MG63 (cell line): ENCODE data around the gene TTC33. TPM values are rescaled to one million over a fixed set of nuclear protein-coding genes. Genes with fewer than 3 reads are reported as not detected.
"Not testable (repeated sequence)": the region's sequence is repeated elsewhere in the genome, so short reads cannot be mapped to it uniquely, and the experiment has no call there.

ENCODE experiments used
- DNase-seq: peaks from one replicate; pipeline ENCODE4 v3.0.0-alpha.2; 2020
- H3K27me3 ChIP-seq: fragments of 250-450 bp; sonication (Bioruptor Pico); 2 replicates; pipeline ENCODE4 v1.5.1; 2020; ENCODE audit warnings: mild to moderate bottlenecking, moderate library complexity
- H3K36me3 ChIP-seq: fragments of 250-450 bp; sonication (Bioruptor Pico); 2 replicates; pipeline ENCODE4 v1.5.1; 2020; ENCODE audit warnings: mild to moderate bottlenecking, moderate library complexity
- H3K4me3 ChIP-seq: fragments of 250-450 bp; sonication (Bioruptor Pico); 2 replicates; pipeline ENCODE4 v1.5.1; 2020; ENCODE audit warnings: mild to moderate bottlenecking, moderate library complexity
- H3K9me3 ChIP-seq: fragments of 250-450 bp; sonication (Bioruptor Pico); 2 replicates; pipeline ENCODE4 v1.5.1; 2020; ENCODE audit warnings: mild to moderate bottlenecking, moderate library complexity
- total RNA-seq: library from RNA; depleted of rRNA; stranded (reverse); fragments of >200 nt; shearing (Covaris generic); gene quantifications from 2 replicates; pipeline ENCODE4 v1.2.3, GENCODE V29; 2014; ENCODE audit warnings: low replicate concordance

TTC33 gene
- total RNA-seq, 1 experiment from 2014 or later: 16.3 TPM

- H3K4me3 ChIP-seq: no peak overlapping the region
- H3K36me3 ChIP-seq: no peaks in the 10 kb centered on the region
- DNase-seq: peak; percentile 41
- H3K27me3 ChIP-seq: 0 out of 2 replicates have a peak, but pooled peaks cover 3% of the 10 kb centered on the region
- H3K9me3 ChIP-seq: 0 out of 2 replicates have a peak, but pooled peaks cover 2% of the 10 kb centered on the region
Measured at GRCh38 chr5:40654377-40654991, 101.3 kb downstream of the TTC33 start.

DNA sequence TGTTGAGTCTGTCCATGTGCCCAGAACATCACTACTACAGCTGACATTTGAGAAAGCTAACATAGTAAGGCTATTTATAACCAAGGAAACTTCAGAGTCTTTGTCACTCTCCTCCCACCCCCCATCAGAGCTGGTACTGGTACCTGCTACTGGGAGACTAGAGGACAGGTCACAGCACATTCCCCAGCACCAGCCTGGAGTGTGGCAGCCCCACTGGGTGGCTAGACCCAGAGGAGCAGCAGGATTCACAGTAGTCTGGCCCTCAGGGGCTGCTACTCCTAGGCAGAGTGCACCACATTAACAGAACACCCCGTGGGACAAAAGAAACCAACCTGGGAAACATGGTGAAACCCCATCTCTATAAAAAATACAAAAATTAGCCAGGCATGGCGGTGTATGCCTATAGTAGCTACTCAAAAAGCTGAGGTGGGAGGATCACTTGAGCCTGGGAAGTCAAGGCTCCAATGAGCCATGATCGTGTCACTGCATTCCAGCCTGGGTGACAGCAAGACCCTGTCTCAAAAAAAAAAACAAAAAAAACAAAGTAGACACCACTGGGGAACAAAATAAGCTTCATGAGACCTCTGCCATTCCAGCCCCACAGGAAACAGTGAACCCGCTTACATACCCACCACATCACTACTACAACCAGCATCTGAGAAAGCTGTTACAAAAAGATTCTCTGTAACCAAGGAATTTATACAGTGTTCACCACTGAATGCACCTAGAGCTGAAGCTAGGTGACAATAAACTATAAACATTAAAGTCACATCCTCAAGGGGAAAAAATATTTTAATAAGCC, 102.3 kb downstream of the TTC33 start:
- H3K36me3 ChIP-seq: no peaks in the 10 kb centered on the region
- H3K4me3 ChIP-seq: no peak overlapping the region
- H3K9me3 ChIP-seq: 0 out of 2 replicates have a peak, but pooled peaks cover 2% of the 10 kb centered on the region
- 0 out of 2 replicates have a peak, but pooled peaks cover 3% of the 10 kb centered on the region for H3K27me3 ChIP-seq
- DNase-seq: no peak

DNA sequence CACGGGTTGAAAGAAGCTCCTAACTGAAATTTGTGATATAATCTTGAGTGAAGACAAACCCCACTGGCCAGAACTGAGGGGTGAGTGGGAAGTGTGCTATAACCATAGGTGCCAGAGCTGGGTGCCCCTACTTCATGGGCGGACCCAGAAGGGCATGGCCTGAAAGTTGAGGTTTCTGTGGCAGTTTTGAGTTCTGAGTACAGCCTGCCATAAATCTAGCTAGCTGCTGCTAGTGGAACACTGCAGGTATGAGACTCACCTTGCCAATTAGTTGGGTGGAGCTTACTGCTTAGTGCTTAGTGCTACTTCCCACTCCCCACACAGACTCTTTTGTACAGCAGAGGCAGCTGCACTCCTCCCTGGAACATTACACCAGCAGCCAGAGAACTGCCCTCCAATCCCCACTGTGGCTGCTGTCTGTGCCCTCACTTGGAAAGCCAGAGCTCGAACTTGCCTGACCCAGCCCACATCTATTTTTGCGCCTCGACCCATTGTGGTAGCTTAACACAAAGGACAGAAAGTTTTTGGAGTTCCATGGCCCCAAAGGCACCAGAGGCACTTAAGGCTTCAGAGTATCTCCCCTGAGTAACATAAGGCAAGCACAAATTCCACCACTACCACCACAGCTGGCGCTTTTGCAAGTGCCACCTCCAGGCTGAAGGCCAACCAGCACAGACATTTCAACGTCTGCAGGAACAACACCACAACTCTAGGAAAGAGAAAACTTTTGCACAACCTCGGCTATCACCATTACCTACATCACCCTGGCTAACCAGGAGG, 103.1 kb downstream of the TTC33 start:
- Histone ChIP-seq H3K9me3 (0 out of 2 replicates have a peak, but pooled peaks cover 2% of the 10 kb centered on the region), H3K4me3 (no peak overlapping the region), H3K36me3 (no peaks in the 10 kb centered on the region), H3K27me3 (0 out of 2 replicates have a peak, but pooled peaks cover 3% of the 10 kb centered on the region)
- no peak for DNase-seq

- H3K27me3 ChIP-seq: 0 out of 2 replicates have a peak, but pooled peaks cover 3% of the 10 kb centered on the region
- no peak overlapping the region for H3K4me3 ChIP-seq
- H3K9me3 ChIP-seq: 0 out of 2 replicates have a peak, but pooled peaks cover 2% of the 10 kb centered on the region
- DNase-seq: no peak
- no peaks in the 10 kb centered on the region for H3K36me3 ChIP-seq
Measured at GRCh38 chr5:40651201-40651600, 104.6 kb downstream of the TTC33 start.

- no peak for DNase-seq
- Histone ChIP-seq H3K36me3 (no peaks in the 10 kb centered on the region), H3K4me3 (no peak overlapping the region), H3K9me3 (no peaks in the 10 kb centered on the region), H3K27me3 (0 out of 2 replicates have a peak, but pooled peaks cover 3% of the 10 kb centered on the region)
Measured at GRCh38 chr5:40649463-40650030, 106.2 kb downstream of the TTC33 start.

DNA sequence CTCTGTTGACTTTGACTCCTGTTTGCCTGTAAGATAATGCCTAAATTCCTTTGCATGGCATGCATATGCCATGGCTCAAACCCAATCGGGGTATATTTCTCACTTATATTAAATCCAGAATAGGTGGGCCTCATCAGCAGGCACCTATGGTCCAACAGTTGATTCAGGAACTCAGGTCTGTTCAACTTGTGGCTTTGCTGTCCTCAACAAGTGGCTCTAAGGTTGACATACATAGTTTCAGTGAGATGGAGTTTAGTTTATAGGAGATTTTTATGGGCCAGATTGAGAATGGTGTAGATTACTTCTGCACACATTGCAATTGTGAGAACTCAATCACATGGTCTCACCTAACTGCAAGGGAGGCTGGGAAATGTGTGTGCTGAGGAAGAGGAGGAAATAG, 107.6 kb downstream of the TTC33 start:
- 0 out of 2 replicates have a peak, but pooled peaks cover 3% of the 10 kb centered on the region for H3K27me3 ChIP-seq
- H3K9me3 ChIP-seq: no peaks in the 10 kb centered on the region
- no peak for DNase-seq
- H3K36me3 ChIP-seq: no peaks in the 10 kb centered on the region
- no peak overlapping the region for H3K4me3 ChIP-seq

DNA sequence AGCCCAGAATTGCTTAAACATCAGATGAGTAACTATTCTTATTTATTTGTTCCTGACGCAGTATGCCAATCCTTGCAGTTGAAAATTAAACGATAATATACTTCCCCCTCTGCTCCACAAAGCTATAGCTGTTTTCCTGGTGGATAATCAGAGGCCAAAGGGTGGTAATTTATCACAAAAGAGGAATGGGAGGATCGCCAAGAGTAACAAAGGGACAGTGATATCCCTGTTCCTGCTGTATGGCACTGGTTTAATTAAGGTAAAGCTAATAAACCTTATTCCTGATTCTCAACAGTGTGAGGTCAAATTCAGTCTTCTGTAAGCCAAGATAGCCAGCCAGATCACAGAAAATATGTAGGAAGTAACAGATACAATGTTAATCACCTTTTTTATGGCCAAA, 109.5 kb downstream of the TTC33 start:
- H3K36me3 ChIP-seq: no peaks in the 10 kb centered on the region
- no peak for DNase-seq
- no peak overlapping the region for H3K4me3 ChIP-seq
- no peaks in the 10 kb centered on the region for H3K9me3 ChIP-seq
- 0 out of 2 replicates have a peak, but pooled peaks cover 3% of the 10 kb centered on the region for H3K27me3 ChIP-seq

- DNase-seq, H3K27me3 ChIP-seq, H3K4me3 ChIP-seq, H3K9me3 ChIP-seq, H3K36me3 ChIP-seq: not testable (repeated sequence)
Measured at GRCh38 chr5:40639531-40639930, 116.2 kb downstream of the TTC33 start.

DNA sequence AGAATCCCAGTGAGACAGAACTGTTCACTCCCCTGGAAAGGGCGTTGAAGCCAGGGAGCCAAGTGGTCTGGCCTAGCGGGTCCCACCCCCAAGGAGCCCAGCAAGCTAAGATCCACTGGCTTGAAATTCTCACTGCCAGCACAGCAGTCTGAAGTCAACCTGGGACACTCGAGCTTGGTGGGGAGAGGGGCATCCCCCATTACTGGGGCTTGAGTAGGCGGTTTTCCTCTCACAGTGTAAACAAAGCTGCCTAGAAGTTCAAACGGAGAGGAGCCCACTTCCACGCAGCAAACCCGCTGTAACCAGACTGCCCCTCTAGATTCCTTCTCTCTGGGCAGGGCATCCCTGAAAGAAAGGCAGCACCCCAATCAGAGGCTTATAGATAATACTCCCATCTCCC, 121.2 kb downstream of the TTC33 start:
- peaks cover 2% of the 10 kb centered on the region; the same call in 1 of the 2 replicates for H3K9me3 ChIP-seq
- no peaks in the 10 kb centered on the region for H3K36me3 ChIP-seq
- DNase-seq: no peak
- no peak overlapping the region for H3K4me3 ChIP-seq
- H3K27me3 ChIP-seq: no peaks in the 10 kb centered on the region

DNA sequence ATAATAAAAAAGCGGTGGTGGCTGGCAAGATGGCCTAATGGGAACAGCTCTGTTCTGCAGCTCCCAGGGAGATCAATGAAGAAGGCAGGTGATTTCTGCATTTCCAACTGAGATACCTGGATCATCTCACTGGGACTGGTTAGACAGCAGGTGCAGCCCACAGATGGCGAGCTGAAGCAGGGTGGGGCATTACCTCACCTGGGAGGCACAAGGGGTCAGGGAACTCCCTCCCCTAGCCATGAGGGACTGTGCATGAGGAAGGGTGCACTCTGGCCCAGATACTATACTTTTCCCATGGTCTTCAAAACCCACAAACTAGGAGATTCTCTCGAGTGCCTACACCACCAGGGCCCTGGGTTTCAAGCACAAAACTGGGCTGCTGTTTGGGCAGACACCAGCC, 121.6 kb downstream of the TTC33 start:
- Histone ChIP-seq H3K4me3 (no peak overlapping the region), H3K36me3 (no peaks in the 10 kb centered on the region), H3K9me3 (peaks cover 2% of the 10 kb centered on the region; the same call in 1 of the 2 replicates), H3K27me3 (no peaks in the 10 kb centered on the region)
- no peak for DNase-seq

- Histone ChIP-seq H3K4me3 (no peak overlapping the region), H3K9me3 (no peaks in the 10 kb centered on the region), H3K36me3 (no peaks in the 10 kb centered on the region), H3K27me3 (no peaks in the 10 kb centered on the region)
- no peak for DNase-seq
Measured at GRCh38 chr5:40631236-40631635, 124.5 kb downstream of the TTC33 start.

DNA sequence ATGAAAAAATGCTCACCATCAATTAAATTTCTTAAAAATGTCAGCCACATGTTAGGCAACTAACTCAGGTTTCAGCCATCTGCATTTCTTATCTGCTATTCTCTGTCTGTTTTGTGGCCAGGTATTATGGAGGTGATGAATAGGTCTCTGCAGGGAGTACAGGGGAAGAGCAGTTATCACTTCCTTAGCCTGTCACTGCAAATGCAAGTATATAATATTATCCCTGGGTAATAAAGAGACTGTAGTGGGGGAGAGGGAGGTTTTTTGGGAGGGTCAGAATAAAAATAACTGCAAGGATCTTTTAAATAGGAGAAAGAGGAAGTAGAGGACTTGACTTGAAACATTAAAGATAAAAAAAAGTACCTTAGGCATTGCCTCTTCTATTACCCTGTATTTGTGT, 125.6 kb downstream of the TTC33 start:
- H3K9me3 ChIP-seq: no peaks in the 10 kb centered on the region

DNA sequence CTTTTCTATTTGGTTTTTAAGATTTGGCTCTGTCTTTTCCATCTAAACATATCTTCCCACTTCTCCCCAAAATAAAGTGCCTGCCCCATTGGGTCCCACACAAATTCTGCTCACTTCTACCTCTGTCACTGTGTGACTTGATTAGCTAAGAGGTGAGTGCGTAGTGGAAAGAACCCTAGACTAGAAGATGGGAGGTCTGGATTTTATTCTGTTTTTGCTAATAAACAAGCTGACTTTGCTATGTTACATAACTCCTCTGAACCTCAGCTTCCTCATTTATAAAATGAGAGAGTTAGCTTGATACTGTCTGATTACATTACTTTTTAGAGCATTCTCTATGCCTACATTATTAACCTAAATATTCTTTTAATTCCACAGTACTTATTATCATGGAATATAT, 127.4 kb downstream of the TTC33 start:
- no peaks in the 10 kb centered on the region for H3K36me3 ChIP-seq

More for the DNA sequence above, 125.6 kb downstream of the TTC33 start:
- Histone ChIP-seq H3K4me3 (no peak overlapping the region), H3K27me3 (no peaks in the 10 kb centered on the region), H3K36me3 (no peaks in the 10 kb centered on the region)
- no peak for DNase-seq

DNA sequence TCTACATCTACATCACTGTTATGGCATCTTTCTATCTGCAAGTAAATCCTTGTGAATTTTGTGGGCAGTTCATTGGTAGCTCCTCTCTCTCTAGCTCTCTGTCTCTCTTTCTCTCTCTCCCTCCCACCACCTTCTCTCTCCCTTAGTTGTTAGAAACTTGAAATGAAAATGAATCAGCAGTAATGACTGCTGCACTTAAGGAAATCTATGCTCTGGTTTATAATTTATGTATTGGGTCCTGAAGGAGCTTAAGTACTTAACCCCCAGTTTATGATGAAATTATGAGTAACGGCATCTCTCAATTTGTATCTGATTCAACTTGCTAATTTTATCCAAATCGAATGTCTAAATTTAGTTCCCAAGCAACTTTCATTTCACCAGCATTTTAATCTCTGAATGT, 128.1 kb downstream of the TTC33 start:
- Histone ChIP-seq H3K27me3 (no peaks in the 10 kb centered on the region), H3K36me3 (no peaks in the 10 kb centered on the region), H3K4me3 (no peak overlapping the region), H3K9me3 (no peaks in the 10 kb centered on the region)
- DNase-seq: no peak

More for the DNA sequence above, 127.4 kb downstream of the TTC33 start:
- Histone ChIP-seq H3K27me3 (no peaks in the 10 kb centered on the region), H3K4me3 (no peak overlapping the region), H3K9me3 (no peaks in the 10 kb centered on the region)
- no peak for DNase-seq

- DNase-seq: no peak
- H3K36me3 ChIP-seq: no peaks in the 10 kb centered on the region
- H3K4me3 ChIP-seq: no peak overlapping the region
- no peaks in the 10 kb centered on the region for H3K9me3 ChIP-seq
- H3K27me3 ChIP-seq: no peaks in the 10 kb centered on the region
Measured at GRCh38 chr5:40626801-40627200, 129.0 kb downstream of the TTC33 start.

DNA sequence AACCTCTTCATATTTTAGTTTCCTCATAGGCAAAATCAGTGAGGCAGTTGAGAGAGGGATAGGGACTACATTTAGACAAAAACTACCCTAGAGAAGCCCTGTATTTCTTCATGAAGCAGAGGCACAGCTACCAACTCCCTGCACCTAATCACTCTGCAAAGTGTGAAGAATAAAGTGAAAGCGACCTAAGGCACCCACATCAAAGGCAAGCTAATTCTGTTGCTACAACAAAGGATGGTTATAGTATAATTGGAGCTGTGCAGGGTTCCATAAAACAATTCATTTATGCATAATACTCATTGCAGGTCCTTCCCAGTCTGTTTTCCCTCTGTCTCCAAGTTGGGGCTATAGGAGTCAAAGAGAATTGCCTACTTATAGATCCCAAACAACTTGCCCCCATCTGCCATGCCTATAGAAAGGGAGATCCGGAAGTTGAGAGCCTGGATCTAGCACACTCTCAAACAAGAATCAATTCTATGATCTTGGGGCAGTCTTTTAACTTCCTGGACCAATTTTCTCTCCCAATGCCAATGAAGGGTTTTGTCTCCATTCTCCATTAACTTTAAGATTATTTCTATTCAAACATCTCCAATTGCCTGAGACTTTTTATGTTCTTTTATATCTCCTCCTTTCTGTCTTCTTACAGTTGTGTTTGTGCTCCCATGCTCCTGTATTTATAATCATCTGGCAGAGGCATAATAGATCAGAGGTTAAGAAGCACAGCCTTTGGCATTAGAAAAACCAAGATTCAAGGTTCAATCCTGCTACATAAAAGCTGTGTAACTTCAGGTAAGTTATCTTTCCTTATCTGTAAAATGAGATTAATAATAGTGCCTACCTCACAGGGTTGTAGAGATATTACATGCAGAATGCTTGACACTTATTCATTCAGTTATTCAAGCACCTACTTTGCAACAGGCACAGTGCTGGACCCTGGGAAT, 132.0 kb downstream of the TTC33 start:
- no peaks in the 10 kb centered on the region for H3K36me3 ChIP-seq
- H3K27me3 ChIP-seq: no peaks in the 10 kb centered on the region
- H3K4me3 ChIP-seq: no peak overlapping the region
- DNase-seq: no peak
- no peaks in the 10 kb centered on the region for H3K9me3 ChIP-seq
